ES-I3 (cell line): ENCODE measurements around the gene FKBP1A.

Experiments used
- H3K36me3 ChIP-seq: 2 replicates; pipeline ENCODE4 v1.6.1; 2013; ENCODE audit warnings: mild to moderate bottlenecking, low read length, control low read depth, moderate library complexity; ENCODE audit not compliant: insufficient read depth
- H3K4me1 ChIP-seq: 2 replicates; pipeline ENCODE4 v1.6.1; 2013; ENCODE audit warnings: mild to moderate bottlenecking, control low read depth, low read length; ENCODE audit not compliant: insufficient read depth
- H3K9ac ChIP-seq: 2 replicates; pipeline ENCODE4 v1.6.1; 2013; ENCODE audit warnings: low read depth, mild to moderate bottlenecking, low read length, moderate library complexity
- H3K9me3 ChIP-seq: 2 replicates; pipeline ENCODE4 v1.6.1; 2013; ENCODE audit warnings: mild to moderate bottlenecking, low read length, moderate library complexity; ENCODE audit not compliant: control insufficient read depth, insufficient read depth

FKBP1A gene

GRCh38 chr20:1371830-1372539, 20.9 kb downstream of the FKBP1A start:
- Histone ChIP-seq H3K9ac (no peak overlapping the region), H3K36me3 (peaks cover 14% of the 10 kb centered on the region; the same call in 1 of the 2 replicates), H3K4me1 (no peaks in the 10 kb centered on the region), H3K9me3 (no peaks in the 10 kb centered on the region)

- Histone ChIP-seq H3K4me1 (no peaks in the 10 kb centered on the region), H3K36me3 (peaks cover 14% of the 10 kb centered on the region; the same call in 1 of the 2 replicates), H3K9me3 (no peaks in the 10 kb centered on the region), H3K9ac (no peak overlapping the region)
Observed at GRCh38 chr20:1371202-1371782, 21.6 kb downstream of the FKBP1A start.

- H3K9me3 ChIP-seq = no peaks in the 10 kb centered on the region
- no peak overlapping the region for H3K9ac ChIP-seq
- no peaks in the 10 kb centered on the region for H3K4me1 ChIP-seq
- peaks cover 14% of the 10 kb centered on the region; the same call in 1 of the 2 replicates for H3K36me3 ChIP-seq
Observed at GRCh38 chr20:1370548-1371110, 22.2 kb downstream of the FKBP1A start.

GRCh38 chr20:1369970-1370369, 22.9 kb downstream of the FKBP1A start:
- no peak overlapping the region for H3K9ac ChIP-seq
- H3K9me3 ChIP-seq = no peaks in the 10 kb centered on the region
- H3K36me3 ChIP-seq = peaks cover 14% of the 10 kb centered on the region; the same call in 1 of the 2 replicates
- no peaks in the 10 kb centered on the region for H3K4me1 ChIP-seq

- Histone ChIP-seq H3K36me3 (peaks cover 14% of the 10 kb centered on the region; the same call in 1 of the 2 replicates), H3K4me1 (no peaks in the 10 kb centered on the region), H3K9ac (no peak overlapping the region), H3K9me3 (no peaks in the 10 kb centered on the region)
Observed at GRCh38 chr20:1368448-1369199, 24.2 kb downstream of the FKBP1A start.

- H3K9me3 ChIP-seq = no peaks in the 10 kb centered on the region
- peaks cover 9% of the 10 kb centered on the region; the same call in 1 of the 2 replicates for H3K36me3 ChIP-seq
- no peak overlapping the region for H3K9ac ChIP-seq
- no peaks in the 10 kb centered on the region for H3K4me1 ChIP-seq
Observed at GRCh38 chr20:1367479-1367878, 25.4 kb downstream of the FKBP1A start.

GRCh38 chr20:1364106-1364505, 28.7 kb downstream of the FKBP1A start:
- no peak overlapping the region for H3K9ac ChIP-seq
- H3K4me1 ChIP-seq = no peaks in the 10 kb centered on the region
- peaks cover 2% of the 10 kb centered on the region; the same call in 1 of the 2 replicates for H3K36me3 ChIP-seq
- H3K9me3 ChIP-seq = no peaks in the 10 kb centered on the region

- peaks cover 2% of the 10 kb centered on the region; the same call in 1 of the 2 replicates for H3K36me3 ChIP-seq
- no peak overlapping the region for H3K9ac ChIP-seq
- H3K9me3 ChIP-seq = no peaks in the 10 kb centered on the region
- H3K4me1 ChIP-seq = no peaks in the 10 kb centered on the region
Observed at GRCh38 chr20:1363522-1363921, 29.3 kb downstream of the FKBP1A start.

GRCh38 chr20:1362484-1362883, 30.4 kb downstream of the FKBP1A start:
- Histone ChIP-seq H3K9ac (no peak overlapping the region), H3K9me3 (no peaks in the 10 kb centered on the region), H3K36me3 (peaks cover 2% of the 10 kb centered on the region; the same call in 1 of the 2 replicates), H3K4me1 (no peaks in the 10 kb centered on the region)

GRCh38 chr20:1360094-1360846, 32.6 kb downstream of the FKBP1A start:
- Histone ChIP-seq H3K36me3 (peaks cover 2% of the 10 kb centered on the region; the same call in 1 of the 2 replicates), H3K4me1 (no peaks in the 10 kb centered on the region), H3K9ac (no peak overlapping the region), H3K9me3 (no peaks in the 10 kb centered on the region)

GRCh38 chr20:1357921-1358671, 34.8 kb downstream of the FKBP1A start:
- H3K36me3 ChIP-seq = peaks cover 8% of the 10 kb centered on the region; the same call in 1 of the 2 replicates
- no peaks in the 10 kb centered on the region for H3K4me1 ChIP-seq
- no peaks in the 10 kb centered on the region for H3K9me3 ChIP-seq
- H3K9ac ChIP-seq = no peak overlapping the region

GRCh38 chr20:1353956-1354355, 38.9 kb downstream of the FKBP1A start:
- Histone ChIP-seq H3K9me3 (no peaks in the 10 kb centered on the region), H3K36me3 (0 out of 2 replicates have a peak, but pooled peaks cover 5% of the 10 kb centered on the region), H3K4me1 (no peaks in the 10 kb centered on the region), H3K9ac (no peak overlapping the region)

- H3K9me3 ChIP-seq = peaks cover 8% of the 10 kb centered on the region; the same call in 1 of the 2 replicates
- no peaks in the 10 kb centered on the region for H3K4me1 ChIP-seq
Observed at GRCh38 chr20:1346315-1346969, 46.4 kb downstream of the FKBP1A start.

More at GRCh38 chr20:1346315-1346969, 46.4 kb downstream of the FKBP1A start:
- no peak overlapping the region for H3K9ac ChIP-seq
- no peaks in the 10 kb centered on the region for H3K36me3 ChIP-seq
